Naive thymus-derived CD8-positive, alpha-beta T cell (primary cell): Measurements from ENCODE around the gene PSMD5. TPM values are rescaled to one million over a fixed set of nuclear protein-coding genes. Genes with fewer than 3 reads are reported as not detected.

Experiments used
- ATAC-seq, 2 donors: fragments of 150-1000 bp; cut with Tn5 transposase in 1 of 2; sonication (Bioruptor Pico), chemical (Tn5 transposase) in 1 of 2; 1 replicate in 1 of 2; 2 replicates in 1 of 2; pipeline ENCODE4 v1.10.0; 2021; ENCODE audit warnings: mild to moderate bottlenecking in 2 of 2, moderate library complexity in 2 of 2
- POLR2A ChIA-PET: fragments of 350-600 bp; sonication (Branson Sonifier 250); formaldehyde crosslinking; loops from one replicate; lab custom pipeline; 2021; ENCODE audit warnings: antibody characterized with exemption; lab: Charles Lee
- DNase-seq, 10 donors: peaks; one replicate each; pipeline versions ENCODE4 v3.0.0 to v3.0.0-alpha.2; 2020 to 2022
- H3K27ac Mint-ChIP-seq, 10 donors: one replicate each; pipeline ENCODE4 v1.8.0; 2020 to 2022; ENCODE audit warnings: mild to moderate bottlenecking in 10 of 10, mixed read lengths in 10 of 10, moderate library complexity in 4 of 10, inconsistent platforms in 1 of 10
- H3K27me3 Mint-ChIP-seq, 5 donors: one replicate each; pipeline ENCODE4 v1.8.0; 2021 to 2022; ENCODE audit warnings: mixed read lengths in 5 of 5
- H3K36me3 Mint-ChIP-seq, 3 donors: one replicate each; pipeline ENCODE4 v1.8.0; 2020 to 2022; ENCODE audit warnings: mixed read lengths in 3 of 3, mild to moderate bottlenecking in 2 of 3, inconsistent platforms in 1 of 3
- H3K4me1 Mint-ChIP-seq, 4 donors: one replicate each; pipeline ENCODE4 v1.8.0; 2021 to 2022; ENCODE audit warnings: mixed read lengths in 4 of 4
- H3K4me3 Mint-ChIP-seq, 10 donors: one replicate each; pipeline ENCODE4 v1.8.0; 2020 to 2022; ENCODE audit warnings: mild to moderate bottlenecking in 10 of 10, mixed read lengths in 10 of 10, moderate library complexity in 6 of 10, inconsistent platforms in 1 of 10
- H3K9me3 Mint-ChIP-seq, 9 donors: one replicate each; pipeline ENCODE4 v1.8.0; 2020 to 2022; ENCODE audit warnings: mixed read lengths in 9 of 9, mild to moderate bottlenecking in 3 of 9, inconsistent platforms in 1 of 9, moderate library complexity in 1 of 9
- polyA plus RNA-seq, 3 donors: library from polyadenylated mRNA; unstranded; fragments of 300-500 nt; fragmentation: Illumina TruSeq; gene quantifications; one replicate each; pipeline ENCODE4 v1.2.3, GENCODE V29; 2021
- total RNA-seq, 8 experiments: library from RNA in 2 of 8; stranded (reverse) in 2 of 8; gene quantifications; one replicate each; pipeline ENCODE4 v1.2.3 and lab custom pipeline; 2021 to 2026

The PSMD5 gene
- total and polyA plus RNA-seq, 5 experiments from 2014 or later: 13.7 to 57.9 (median 23.4) TPM

DNA sequence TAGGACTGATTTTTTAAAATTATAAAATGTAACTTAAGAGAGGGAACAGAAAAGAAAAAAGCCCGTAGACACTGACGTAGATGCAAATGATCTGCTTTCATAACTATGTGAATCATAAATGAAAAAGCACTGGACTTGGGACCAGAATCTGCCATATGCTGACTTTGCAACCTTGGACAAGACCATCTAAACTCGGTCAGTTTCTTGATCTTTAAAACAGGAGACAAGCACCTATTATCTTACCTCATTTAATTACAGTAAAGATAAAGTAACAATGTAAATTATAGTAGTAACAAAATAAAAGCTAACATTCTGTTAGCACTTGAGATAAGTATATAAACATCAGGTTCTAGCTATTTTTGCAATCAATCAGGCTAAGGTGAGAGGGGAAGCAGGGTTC lies 69.5 kb downstream of the PSMD5 start:
- Mint-ChIP-seq H3K4me3 (no peak overlapping the region), H3K27me3 (no peaks in the 10 kb centered on the region), H3K4me1 (peaks cover 0 to 7% (median under 1%) of the 10 kb centered on the region in 4 donors), H3K36me3 (peaks cover 0 to 99% (median 24%) of the 10 kb centered on the region in 3 donors), H3K9me3 (no peaks in the 10 kb centered on the region), H3K27ac (peak overlapping the region in 1 of 10 donors; percentile 8)
- ATAC-seq (no peak), DNase-seq (no peak)
- POLR2A ChIA-PET: interaction anchor here (0.6 kb wide), 1 partner anchor 292 kb away, joined by 3 read pairs; no protein-coding TSS in a partner anchor

DNA sequence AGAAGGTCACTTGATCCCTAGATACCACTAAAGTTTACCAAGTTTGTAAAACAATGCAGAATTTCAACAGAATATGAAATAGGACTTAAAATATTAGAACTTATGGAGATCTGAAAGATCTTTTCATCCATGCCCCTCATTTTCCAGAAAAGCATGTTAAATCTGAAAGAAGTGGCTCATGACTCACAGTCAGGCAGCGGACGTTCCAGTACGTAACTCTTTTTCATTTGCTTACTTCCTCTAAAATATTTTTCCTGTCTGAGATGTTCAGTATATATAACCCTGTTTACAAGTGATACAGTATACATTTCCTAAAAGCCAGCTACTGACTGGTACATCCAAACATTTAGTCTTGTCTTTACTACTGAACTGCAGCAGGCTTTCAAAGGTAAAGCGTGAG lies 71.8 kb downstream of the PSMD5 start:
- Mint-ChIP-seq H3K4me3 (no peak overlapping the region), H3K36me3 (peaks cover 0 to 97% (median 23%) of the 10 kb centered on the region in 3 donors), H3K9me3 (no peaks in the 10 kb centered on the region), H3K27ac (peak overlapping the region in 2 of 10 donors; percentile 9 to 14), H3K4me1 (peaks cover 0 to 4% (median 2%) of the 10 kb centered on the region in 4 donors), H3K27me3 (no peaks in the 10 kb centered on the region)
- POLR2A ChIA-PET: no interaction called here
- ATAC-seq (no peak), DNase-seq (no peak)

DNA sequence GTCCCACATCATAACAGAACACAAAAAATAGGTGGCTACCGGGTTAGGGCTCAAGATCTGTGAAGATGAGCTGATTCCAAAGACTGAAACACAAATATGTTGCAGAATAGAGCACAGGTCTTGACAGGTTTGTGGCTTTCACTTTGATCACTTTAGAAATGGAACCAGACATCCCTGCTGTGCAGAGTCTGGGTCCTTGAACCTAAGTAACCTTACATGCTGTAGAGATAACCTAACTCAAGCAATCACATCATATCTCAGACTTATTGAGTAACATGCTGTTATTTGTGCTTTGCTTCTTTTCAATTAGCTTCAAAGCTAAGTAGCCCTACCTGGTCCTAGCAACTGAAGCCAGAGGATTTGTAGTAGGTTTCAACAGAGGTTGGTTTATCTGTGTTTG lies 73.8 kb downstream of the PSMD5 start:
- H3K4me1 Mint-ChIP-seq: peaks cover 0 to 7% (median 4%) of the 10 kb centered on the region in 4 donors
- H3K27ac Mint-ChIP-seq: no peak overlapping the region
- H3K36me3 Mint-ChIP-seq: peaks cover 0 to 97% (median 25%) of the 10 kb centered on the region in 3 donors
- no peaks in the 10 kb centered on the region for H3K9me3 Mint-ChIP-seq
- DNase-seq (no peak), ATAC-seq (no peak)
- POLR2A ChIA-PET: interaction anchor here (1.5 kb wide), 1 partner anchor 24 kb away, joined by 4 read pairs; the partner anchor contains the start of gene FBXW2
- no peak overlapping the region for H3K4me3 Mint-ChIP-seq
- no peaks in the 10 kb centered on the region for H3K27me3 Mint-ChIP-seq

DNA sequence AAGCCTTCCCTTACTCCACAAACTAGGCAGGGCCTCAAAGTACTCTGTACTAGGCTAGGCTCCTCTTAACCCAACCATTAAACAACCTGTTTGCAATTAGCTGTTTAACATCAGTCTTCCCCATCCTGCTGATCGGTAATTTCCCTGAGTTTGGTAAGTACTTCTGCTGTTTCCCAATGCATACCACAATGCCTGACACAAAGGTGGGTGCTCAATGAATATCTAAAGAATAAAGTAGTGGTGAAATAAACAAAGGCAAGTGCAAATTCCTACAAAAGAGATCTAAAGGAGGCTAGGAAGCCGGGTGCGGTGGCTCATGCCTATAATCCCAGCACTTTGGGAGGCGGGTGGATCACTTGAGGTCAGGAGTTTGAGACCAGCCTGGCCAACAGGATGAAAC lies 74.5 kb downstream of the PSMD5 start:
- ATAC-seq (no peak), DNase-seq (no peak)
- POLR2A ChIA-PET: interaction anchor here (1.5 kb wide), 1 partner anchor 25 kb away, joined by 4 read pairs; the partner anchor contains the start of gene FBXW2
- Mint-ChIP-seq H3K27ac (peak overlapping the region in 4 of 10 donors; percentile 11 to 73 (median 30)), H3K36me3 (peaks cover 0 to 97% (median 27%) of the 10 kb centered on the region in 3 donors), H3K4me1 (peaks cover 0 to 7% (median 4%) of the 10 kb centered on the region in 4 donors), H3K27me3 (no peaks in the 10 kb centered on the region), H3K9me3 (no peaks in the 10 kb centered on the region), H3K4me3 (no peak overlapping the region)

DNA sequence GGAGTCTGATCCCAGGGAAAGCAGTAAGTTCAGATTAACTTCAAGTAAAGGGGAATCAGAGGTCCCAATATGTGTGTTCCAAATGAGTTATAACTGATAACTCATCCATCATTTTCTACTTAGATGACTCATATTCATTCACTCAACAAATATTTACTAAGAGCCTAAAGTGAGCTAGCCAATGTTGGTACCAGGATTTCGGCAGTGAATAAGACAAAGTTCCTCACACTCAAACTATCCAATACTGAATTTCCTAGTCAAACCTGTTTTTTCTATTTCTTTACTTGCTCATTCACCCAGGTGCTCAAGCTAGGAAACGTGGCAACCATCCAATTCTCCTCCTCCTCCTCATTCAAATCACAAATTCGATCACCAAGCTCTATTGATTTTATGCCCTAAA lies 75.3 kb downstream of the PSMD5 start:
- POLR2A ChIA-PET: interaction anchor here (0.5 to 0.6 kb wide), 2 partner anchors 80 to 196 kb away, joined by 3 read pairs; no protein-coding TSS in a partner anchor
- H3K27me3 Mint-ChIP-seq: no peaks in the 10 kb centered on the region
- DNase-seq (no peak), ATAC-seq (no peak)
- H3K9me3 Mint-ChIP-seq: no peaks in the 10 kb centered on the region
- no peak overlapping the region for H3K4me3 Mint-ChIP-seq
- peaks cover 0 to 7% (median 3%) of the 10 kb centered on the region in 4 donors for H3K4me1 Mint-ChIP-seq
- peaks cover 0 to 97% (median 27%) of the 10 kb centered on the region in 3 donors for H3K36me3 Mint-ChIP-seq
- H3K27ac Mint-ChIP-seq: peak overlapping the region in 5 of 10 donors; percentile 13 to 82 (median 68)

Other genes with a start within 250 kb of the PSMD5 start
- 10 to 100 TPM; 11.1 TPM for gene MEGF9, start 128.5 kb downstream of the PSMD5 start, total RNA-seq
- gene MEGF9, start 128.5 kb downstream of the PSMD5 start, polyA plus RNA-seq: 1 to 10 TPM; 3.0 to 4.9 (median 4.5) TPM
- 10 to 100 TPM; 76.9 to 81.8 TPM for gene FBXW2, start 49.5 kb downstream of the PSMD5 start, total RNA-seq
- 10 to 100 TPM; 29.6 to 37.1 (median 31.7) TPM for gene FBXW2, start 49.5 kb downstream of the PSMD5 start, polyA plus RNA-seq
- 100 to 1,000 TPM; 143 to 144 TPM for gene PHF19, start 34.3 kb upstream of the PSMD5 start, total RNA-seq
- gene PHF19, start 34.3 kb upstream of the PSMD5 start, polyA plus RNA-seq: 10 to 100 TPM in 1 of 3 donors, 1 to 10 TPM in 2; 6.3 to 11.8 (median 9.4) TPM
- gene TRAF1, start 83.9 kb upstream of the PSMD5 start, total RNA-seq: 100 to 1,000 TPM; 125 to 126 TPM
- gene TRAF1, start 83.9 kb upstream of the PSMD5 start, polyA plus RNA-seq: 1 to 10 TPM; 3.7 to 7.0 (median 4.9) TPM
- gene C5, start 207.4 kb upstream of the PSMD5 start, total RNA-seq: 1 to 10 TPM; 1.0 to 1.1 TPM
- under 1 TPM in 2 of 3 donors, not detected in 1; 0.32 to 0.71 TPM for gene C5, start 207.4 kb upstream of the PSMD5 start, polyA plus RNA-seq
- gene CNTRL, start 232.0 kb upstream of the PSMD5 start, total RNA-seq: 100 to 1,000 TPM; 112 to 115 TPM
- gene CNTRL, start 232.0 kb upstream of the PSMD5 start, polyA plus RNA-seq: 10 to 100 TPM in 2 of 3 donors, 1 to 10 TPM in 1; 6.5 to 20.6 (median 11.3) TPM